ENCODE measurements around the gene DPYD.

DNA sequence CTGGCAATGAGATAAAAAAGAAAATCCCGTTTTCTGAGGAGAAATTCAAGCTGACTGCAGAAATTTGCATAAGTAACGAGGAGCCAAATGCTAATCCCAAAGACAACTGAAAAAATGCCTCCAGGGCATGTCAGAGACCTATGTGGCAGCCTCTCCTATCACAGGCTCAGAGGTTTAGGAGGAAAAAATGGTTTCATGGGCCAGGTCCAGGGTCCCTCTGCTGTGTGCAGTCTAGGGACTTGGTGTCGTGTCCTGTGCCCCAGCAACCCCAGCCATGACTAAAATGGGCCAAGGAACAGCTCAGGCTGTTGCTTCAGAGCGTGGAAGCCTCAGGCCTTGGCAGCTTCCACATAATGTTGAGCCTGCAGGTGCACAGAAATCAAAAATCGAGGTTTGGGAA is 456.5 kb downstream of the DPYD start:
- TF ChIP-seq POLR2A (IDR thresholded peaks at IDR 0.05; ENCODE audit: low read length) = no peak
- no peak for TF ChIP-seq GATA1 (IDR thresholded peaks at IDR 0.05; ENCODE audit: low read depth, low read length)
